Measurements from ENCODE around the gene VPS51.
"Not testable (repeated sequence)": the region's sequence is repeated elsewhere in the genome, so short reads cannot be mapped to it uniquely, and the experiment has no call there.

VPS51 gene

GRCh38 chr11:65116370-65117205, 20.6 kb downstream of the VPS51 start:
- H3K4me1 ChIP-seq (ENCODE audit: insufficient read depth, low read length), result peaks cover 5% of the 10 kb centered on the region
- peak overlapping the region; percentile 84 for H3K9ac ChIP-seq (ENCODE audit: low read depth, low read length)
- H3K9me3 ChIP-seq (ENCODE audit: control insufficient read depth, insufficient read depth, low read length), result no peaks in the 10 kb centered on the region
- H3K36me3 ChIP-seq (ENCODE audit: insufficient read depth, low read length), result peaks cover 18% of the 10 kb centered on the region

GRCh38 chr11:65117206-65118096, 21.4 kb downstream of the VPS51 start, which contains the start of gene ZNHIT2:
Gene ZNHIT2, minus strand, starts transcription at chr11:65117701. Its CDS starts 48 bp downstream, at chr11:65117653.
- Histone ChIP-seq H3K36me3 (ENCODE audit: insufficient read depth, low read length) (peaks cover 18% of the 10 kb centered on the region), H3K9ac (ENCODE audit: low read depth, low read length) (peak within 1 kb of the TSS; percentile 84), H3K9me3 (ENCODE audit: control insufficient read depth, insufficient read depth, low read length) (no peaks in the 10 kb centered on the region), H3K4me1 (ENCODE audit: insufficient read depth, low read length) (peaks cover 5% of the 10 kb centered on the region)

GRCh38 chr11:65118097-65118837, 22.3 kb downstream of the VPS51 start:
- Histone ChIP-seq H3K9me3 (ENCODE audit: control insufficient read depth, insufficient read depth, low read length) (no peaks in the 10 kb centered on the region), H3K9ac (ENCODE audit: low read depth, low read length) (no peak overlapping the region), H3K36me3 (ENCODE audit: insufficient read depth, low read length) (peaks cover 18% of the 10 kb centered on the region), H3K4me1 (ENCODE audit: insufficient read depth, low read length) (peaks cover 5% of the 10 kb centered on the region)

GRCh38 chr11:65118891-65119669, 23.1 kb downstream of the VPS51 start:
- not testable (repeated sequence) for H3K4me1 ChIP-seq (ENCODE audit: insufficient read depth, low read length); H3K9ac ChIP-seq (ENCODE audit: low read depth, low read length); H3K9me3 ChIP-seq (ENCODE audit: control insufficient read depth, insufficient read depth, low read length)
- peaks cover 18% of the 10 kb centered on the region for H3K36me3 ChIP-seq (ENCODE audit: insufficient read depth, low read length)

GRCh38 chr11:65119670-65119995, 23.6 kb downstream of the VPS51 start:
- Histone ChIP-seq H3K9ac (ENCODE audit: low read depth, low read length) (no peak overlapping the region), H3K4me1 (ENCODE audit: insufficient read depth, low read length) (no peaks in the 10 kb centered on the region)

GRCh38 chr11:65120831-65121230, 24.8 kb downstream of the VPS51 start:
- peak overlapping the region; percentile 79 for H3K9ac ChIP-seq (ENCODE audit: low read depth, low read length)
- H3K9me3 ChIP-seq (ENCODE audit: control insufficient read depth, insufficient read depth, low read length), result no peaks in the 10 kb centered on the region
- no peaks in the 10 kb centered on the region for H3K4me1 ChIP-seq (ENCODE audit: insufficient read depth, low read length)
- peaks cover 24% of the 10 kb centered on the region for H3K36me3 ChIP-seq (ENCODE audit: insufficient read depth, low read length)

More at GRCh38 chr11:65119670-65119995, 23.6 kb downstream of the VPS51 start:
- peaks cover 19% of the 10 kb centered on the region for H3K36me3 ChIP-seq (ENCODE audit: insufficient read depth, low read length)
- H3K9me3 ChIP-seq (ENCODE audit: control insufficient read depth, insufficient read depth, low read length), result no peaks in the 10 kb centered on the region

- Histone ChIP-seq H3K9me3 (ENCODE audit: control insufficient read depth, insufficient read depth, low read length) (no peaks in the 10 kb centered on the region), H3K36me3 (ENCODE audit: insufficient read depth, low read length) (peaks cover 27% of the 10 kb centered on the region), H3K4me1 (ENCODE audit: insufficient read depth, low read length) (no peaks in the 10 kb centered on the region), H3K9ac (ENCODE audit: low read depth, low read length) (peak overlapping the region; percentile 79)
These were observed 25.4 kb downstream of the VPS51 start for GRCh38 chr11:65121447-65121864.

- H3K4me1 ChIP-seq (ENCODE audit: insufficient read depth, low read length), result no peaks in the 10 kb centered on the region
- H3K9ac ChIP-seq (ENCODE audit: low read depth, low read length), result peak within 1 kb of the TSS; percentile 79
- H3K36me3 ChIP-seq (ENCODE audit: insufficient read depth, low read length), result peaks cover 31% of the 10 kb centered on the region
- H3K9me3 ChIP-seq (ENCODE audit: control insufficient read depth, insufficient read depth, low read length), result no peaks in the 10 kb centered on the region
These were observed 26.1 kb downstream of the VPS51 start, which contains the start of the genes FAU and MRPL49 for GRCh38 chr11:65121865-65122696. Gene FAU, minus strand, starts transcription at chr11:65122134. Its CDS starts 321 bp downstream, at chr11:65121813. Gene MRPL49, plus strand, starts transcription at chr11:65122321. Its CDS starts 26 bp downstream, at chr11:65122347.

GRCh38 chr11:65124480-65125196, 28.6 kb downstream of the VPS51 start:
- peaks cover 29% of the 10 kb centered on the region for H3K36me3 ChIP-seq (ENCODE audit: insufficient read depth, low read length)
- no peaks in the 10 kb centered on the region for H3K9me3 ChIP-seq (ENCODE audit: control insufficient read depth, insufficient read depth, low read length)
- no peak overlapping the region for H3K9ac ChIP-seq (ENCODE audit: low read depth, low read length)
- no peaks in the 10 kb centered on the region for H3K4me1 ChIP-seq (ENCODE audit: insufficient read depth, low read length)

GRCh38 chr11:65125197-65126056, 29.4 kb downstream of the VPS51 start:
- Histone ChIP-seq H3K9me3 (ENCODE audit: control insufficient read depth, insufficient read depth, low read length) (no peaks in the 10 kb centered on the region), H3K4me1 (ENCODE audit: insufficient read depth, low read length) (no peaks in the 10 kb centered on the region), H3K36me3 (ENCODE audit: insufficient read depth, low read length) (peaks cover 22% of the 10 kb centered on the region), H3K9ac (ENCODE audit: low read depth, low read length) (no peak overlapping the region)

GRCh38 chr11:65126624-65127274, 30.7 kb downstream of the VPS51 start:
- peaks cover 21% of the 10 kb centered on the region for H3K36me3 ChIP-seq (ENCODE audit: insufficient read depth, low read length)
- H3K9ac ChIP-seq (ENCODE audit: low read depth, low read length), result no peak overlapping the region
- no peaks in the 10 kb centered on the region for H3K4me1 ChIP-seq (ENCODE audit: insufficient read depth, low read length)
- H3K9me3 ChIP-seq (ENCODE audit: control insufficient read depth, insufficient read depth, low read length), result no peaks in the 10 kb centered on the region

All from ES-I3 (cell line).